Mucosa of descending colon (tissue), 3 donors: ENCODE results near the gene GNL2. TPM values are rescaled to one million over a fixed set of nuclear protein-coding genes. Genes with fewer than 3 reads are reported as not detected.

Source experiments
- ATAC-seq: fragments of 200-7000 bp; cut with Tn5 transposase; one replicate; pipeline ENCODE4 v1.9.1; 2020; ENCODE audit warnings: mild to moderate bottlenecking, moderate library complexity
- DNase-seq, 3 donors: peaks; one replicate each; pipeline ENCODE4 v3.0.0-alpha.2; 2020
- H3K36me3 ChIP-seq: fragments of 200-600 bp; one replicate; pipeline ENCODE4 v1.8.0; 2021; ENCODE audit warnings: low read depth, mild to moderate bottlenecking
- H3K4me1 ChIP-seq: fragments of 200-600 bp; one replicate; pipeline ENCODE4 v1.8.0; 2021; ENCODE audit warnings: low read depth, mild to moderate bottlenecking
- H3K4me3 ChIP-seq: fragments of 200-600 bp; one replicate; pipeline ENCODE4 v1.8.0; 2021; ENCODE audit warnings: mild to moderate bottlenecking
- H3K9me3 ChIP-seq: fragments of 200-600 bp; one replicate; pipeline ENCODE4 v1.8.0; 2021; ENCODE audit warnings: mild to moderate bottlenecking
- intact Hi-C, 2 donors: fragments of 100-400 bp; cut with DNase I in 1 of 2; cut with micrococcal nuclease in 1 of 2; formaldehyde crosslinking; loops; one replicate each; pipeline versions ENCODE4 v1.11.0 to v1.11.1; 2022; cut with DNase I, micrococcal nuclease
- total RNA-seq, 3 donors: library from RNA; stranded (reverse); fragmentation: NEBNext Ultra II Directional in 2 of 3; extraction: Animal tissue kit (Norgen Biotek cat#: 25700) in 2 of 3; gene quantifications; one replicate each; pipeline versions ENCODE4 v1.2.1 to v1.2.4, GENCODE V29; 2021 to 2023
- TF ChIP-seq, protein P1 (sequence below): fragments of 200-600 bp; IDR thresholded peaks from one replicate; pipeline ENCODE4 v1.8.0; 2022; ENCODE audit warnings: antibody characterized with exemption, mild to moderate bottlenecking
- donor health status: DM: no; HTN: no; CAD: no; lungs with moderate emphysema.
- donor health status: DM: no; HTN: no; CAD: no.
- donor health status: DM: no; HTN: yes; CAD: no.

GNL2 gene
- total RNA-seq, 3 donors from 2014 or later: 31.2 to 38.4 (median 34.0) TPM

DNA sequence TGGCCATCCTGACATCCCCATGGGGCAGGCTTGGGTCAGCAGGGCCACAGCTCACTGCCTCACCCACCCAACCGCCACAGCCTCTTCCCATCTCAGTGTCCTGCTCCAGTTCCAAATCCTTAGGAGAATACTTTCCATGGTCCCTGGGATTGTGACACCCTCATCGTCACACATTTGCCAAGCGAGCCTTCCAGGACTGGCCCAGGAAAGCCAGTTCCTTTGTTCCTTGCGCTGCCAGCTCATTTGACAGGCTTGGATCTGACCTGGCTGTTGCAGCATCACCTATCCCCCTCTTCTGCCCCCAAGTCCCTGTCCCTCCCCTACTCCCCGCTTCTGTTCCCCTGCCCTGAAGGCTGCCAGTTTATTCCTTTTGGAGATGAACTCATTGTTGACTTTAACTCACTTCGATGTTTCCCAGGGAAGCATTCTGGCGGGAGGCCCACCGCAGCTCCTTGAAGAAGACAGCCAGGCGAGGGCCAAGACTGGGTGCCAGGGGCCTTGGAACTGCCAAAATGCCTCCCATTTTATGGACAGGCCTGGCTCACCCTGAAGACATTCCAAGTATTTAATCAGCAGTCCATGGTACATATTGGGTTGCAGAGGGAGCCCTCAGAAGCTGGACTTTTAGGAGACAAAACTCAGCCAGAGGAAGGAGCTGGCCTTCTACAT, 10.2 kb upstream of the GNL2 start:
- Histone ChIP-seq H3K9me3 (no peaks in the 10 kb centered on the region), H3K4me3 (no peak overlapping the region), H3K36me3 (no peaks in the 10 kb centered on the region), H3K4me1 (no peaks in the 10 kb centered on the region)
- TF ChIP-seq, protein P1, sequence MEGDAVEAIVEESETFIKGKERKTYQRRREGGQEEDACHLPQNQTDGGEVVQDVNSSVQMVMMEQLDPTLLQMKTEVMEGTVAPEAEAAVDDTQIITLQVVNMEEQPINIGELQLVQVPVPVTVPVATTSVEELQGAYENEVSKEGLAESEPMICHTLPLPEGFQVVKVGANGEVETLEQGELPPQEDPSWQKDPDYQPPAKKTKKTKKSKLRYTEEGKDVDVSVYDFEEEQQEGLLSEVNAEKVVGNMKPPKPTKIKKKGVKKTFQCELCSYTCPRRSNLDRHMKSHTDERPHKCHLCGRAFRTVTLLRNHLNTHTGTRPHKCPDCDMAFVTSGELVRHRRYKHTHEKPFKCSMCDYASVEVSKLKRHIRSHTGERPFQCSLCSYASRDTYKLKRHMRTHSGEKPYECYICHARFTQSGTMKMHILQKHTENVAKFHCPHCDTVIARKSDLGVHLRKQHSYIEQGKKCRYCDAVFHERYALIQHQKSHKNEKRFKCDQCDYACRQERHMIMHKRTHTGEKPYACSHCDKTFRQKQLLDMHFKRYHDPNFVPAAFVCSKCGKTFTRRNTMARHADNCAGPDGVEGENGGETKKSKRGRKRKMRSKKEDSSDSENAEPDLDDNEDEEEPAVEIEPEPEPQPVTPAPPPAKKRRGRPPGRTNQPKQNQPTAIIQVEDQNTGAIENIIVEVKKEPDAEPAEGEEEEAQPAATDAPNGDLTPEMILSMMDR: no peak
- no peak for ATAC-seq
- intact Hi-C loops: loop anchor here (5.0 to 10.0 kb wide), 2 partner anchors 76 to 79 kb away; no protein-coding TSS in a partner anchor
- no peak for DNase-seq

DNA sequence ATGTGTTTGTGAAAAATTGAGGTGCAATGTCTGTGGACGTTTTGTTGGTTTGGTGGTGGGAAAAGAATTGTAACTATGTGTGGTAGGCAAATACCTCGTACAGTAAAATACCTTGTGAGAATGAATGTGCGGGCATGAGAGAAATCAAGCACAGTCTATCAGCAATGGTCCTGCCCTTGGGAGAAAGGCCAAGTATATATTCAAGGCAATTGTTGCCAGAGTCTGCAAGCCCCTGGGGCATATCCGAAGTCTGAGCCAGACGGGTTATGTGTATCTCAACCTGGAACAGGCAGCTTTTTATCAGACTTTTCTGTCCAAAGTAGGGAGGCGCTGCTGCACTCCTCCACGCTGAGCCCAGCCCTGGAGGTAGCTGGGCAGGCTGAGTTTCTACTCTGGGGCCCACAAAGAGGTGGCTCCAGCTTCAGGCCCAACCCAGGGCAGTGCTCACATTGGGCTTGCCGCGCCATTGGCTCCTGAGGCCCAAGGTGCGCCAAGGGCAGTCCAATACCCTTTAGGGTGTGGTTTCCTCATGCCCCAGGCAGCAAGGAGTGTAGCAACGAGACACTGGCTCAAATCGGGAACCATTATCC, 9.4 kb upstream of the GNL2 start:
- no peak for DNase-seq
- TF ChIP-seq, protein P1: no peak
- H3K36me3 ChIP-seq: no peaks in the 10 kb centered on the region
- H3K4me3 ChIP-seq: no peak overlapping the region
- H3K9me3 ChIP-seq: no peaks in the 10 kb centered on the region
- no peaks in the 10 kb centered on the region for H3K4me1 ChIP-seq
- ATAC-seq: no peak
- intact Hi-C loops: loop anchor here (5.0 to 10.0 kb wide), 2 partner anchors 77 to 80 kb away; no protein-coding TSS in a partner anchor

DNA sequence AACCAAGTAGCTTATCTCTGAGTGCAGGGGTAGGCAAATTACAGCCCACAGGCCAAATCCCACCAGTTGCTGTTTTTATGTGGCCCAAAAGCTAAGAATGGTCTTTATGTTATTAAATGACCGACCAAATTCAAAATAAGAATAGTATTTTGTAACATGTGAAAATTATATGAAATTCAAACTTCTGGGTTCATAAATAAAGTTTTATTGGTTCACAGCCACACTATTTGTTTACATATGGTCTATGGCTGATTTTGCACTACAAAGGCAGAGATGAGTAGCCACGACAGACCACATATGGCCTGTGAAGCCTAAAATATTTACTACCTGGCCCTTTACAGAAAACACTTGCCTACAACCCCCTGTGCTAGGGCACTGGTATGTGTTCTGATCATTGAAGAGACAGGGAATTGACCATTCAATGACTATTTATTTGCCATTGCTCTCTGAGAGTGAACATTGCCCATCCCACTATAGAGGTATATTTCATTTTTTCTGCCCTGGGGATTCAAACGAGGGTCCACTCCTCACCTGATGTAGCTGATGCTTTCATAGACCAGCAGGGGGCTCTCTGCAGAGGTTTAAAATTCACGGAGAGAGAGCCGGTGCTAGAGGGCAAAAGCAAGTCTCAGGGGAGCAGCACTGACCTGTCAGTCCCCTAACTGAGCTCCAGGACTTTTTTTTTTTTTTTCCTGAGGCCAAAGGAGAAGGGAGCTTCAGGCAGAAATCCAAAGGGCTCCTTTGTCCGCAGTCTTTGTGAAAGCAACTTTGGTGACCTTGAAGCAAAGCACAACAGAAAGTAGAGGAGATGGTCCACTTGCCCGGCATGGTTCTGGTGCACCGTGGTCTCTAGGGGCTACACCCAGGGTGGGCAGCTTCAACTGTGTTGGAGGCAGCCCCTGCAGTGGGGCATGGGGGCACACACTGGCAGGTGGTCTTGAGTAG, 7.3 kb upstream of the GNL2 start:
- Histone ChIP-seq H3K4me3 (no peak overlapping the region), H3K9me3 (no peaks in the 10 kb centered on the region), H3K4me1 (no peaks in the 10 kb centered on the region), H3K36me3 (no peaks in the 10 kb centered on the region)
- TF ChIP-seq, protein P1: peak; percentile 48
- intact Hi-C loops: loop anchor here in 1 of 2 donors (10.0 kb wide), 1 partner anchor 82 kb away; no protein-coding TSS in a partner anchor
- peak; percentile 56 for ATAC-seq
- DNase-seq: peak in 1 of 3 donors; percentile 48

DNA sequence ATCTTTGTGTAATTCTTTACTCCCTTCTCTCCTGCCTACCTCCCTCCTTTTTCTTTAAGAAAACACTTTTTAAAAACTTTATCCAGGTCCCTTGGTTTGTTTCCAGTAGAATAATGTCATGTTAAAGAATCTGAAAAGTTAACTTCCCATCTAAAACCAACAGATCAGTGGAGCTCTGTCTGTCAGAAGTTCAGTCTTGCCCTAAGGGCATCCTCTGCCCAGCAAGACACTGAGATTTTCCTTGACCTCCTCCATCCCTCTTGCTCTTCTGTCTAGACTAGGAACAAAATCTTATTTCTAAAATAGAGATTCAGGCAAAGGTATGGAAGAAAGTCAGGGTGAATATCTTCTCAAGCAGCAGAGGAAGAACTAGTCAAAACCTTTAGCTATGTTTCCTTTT, 5.7 kb upstream of the GNL2 start:
- intact Hi-C loops: loop anchor here in 1 of 2 donors (10.0 kb wide), 1 partner anchor 83 kb away; no protein-coding TSS in a partner anchor
- TF ChIP-seq, protein P1: no peak
- DNase-seq: no peak

DNA sequence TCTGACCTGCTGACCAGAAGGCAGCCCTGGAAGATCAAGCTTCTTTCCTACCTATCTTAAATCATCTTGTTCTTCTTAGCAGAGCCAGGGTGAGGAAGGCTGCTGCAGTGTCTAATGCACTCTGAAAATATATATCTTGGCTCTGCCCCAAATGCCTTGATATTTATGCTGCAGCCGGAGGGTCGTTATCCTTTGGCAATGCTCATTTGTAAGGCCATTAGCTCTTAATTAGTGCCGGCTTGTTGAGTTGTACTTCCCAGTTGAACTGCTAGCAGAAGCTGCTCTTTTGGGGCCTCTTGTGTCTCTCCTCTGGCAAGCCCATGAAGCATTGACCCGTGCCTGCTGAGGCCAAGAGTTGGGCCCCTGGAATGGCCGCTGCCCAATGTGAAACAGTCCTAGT, 4.2 kb upstream of the GNL2 start:
- H3K4me1 ChIP-seq: peaks cover 6% of the 10 kb centered on the region
- TF ChIP-seq, protein P1: no peak
- intact Hi-C loops: loop anchor here in 1 of 2 donors (10.0 kb wide), 1 partner anchor 85 kb away; no protein-coding TSS in a partner anchor
- no peak overlapping the region for H3K4me3 ChIP-seq
- H3K9me3 ChIP-seq: no peaks in the 10 kb centered on the region
- ATAC-seq: no peak
- no peaks in the 10 kb centered on the region for H3K36me3 ChIP-seq
- no peak for DNase-seq

More for the DNA sequence above, 5.7 kb upstream of the GNL2 start:
- no peaks in the 10 kb centered on the region for H3K36me3 ChIP-seq
- no peak for ATAC-seq
- no peaks in the 10 kb centered on the region for H3K9me3 ChIP-seq
- H3K4me3 ChIP-seq: no peak overlapping the region
- H3K4me1 ChIP-seq: no peaks in the 10 kb centered on the region
